ENCODE results near the gene CRTC3.

CRTC3 gene

DNA sequence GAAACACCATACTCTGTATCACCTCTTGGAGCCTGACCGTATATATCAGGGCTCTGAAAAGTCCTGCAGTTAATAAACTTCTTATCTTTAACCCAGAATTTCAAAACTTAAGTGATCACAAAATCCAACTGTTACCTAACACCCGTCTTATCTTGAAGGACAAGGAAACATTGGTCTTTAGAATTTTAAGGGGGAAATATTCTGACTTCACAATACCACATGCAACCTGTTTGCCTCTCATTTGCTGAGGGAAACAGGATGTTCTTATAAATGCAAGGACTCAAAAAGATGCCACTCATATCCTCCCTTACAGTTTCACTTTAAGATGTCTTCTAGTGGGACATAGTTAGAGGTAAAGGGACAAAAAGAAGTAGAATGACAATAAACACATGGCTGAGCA lies 67.9 kb downstream of the CRTC3 start:
- DNase-seq, result no peak

DNA sequence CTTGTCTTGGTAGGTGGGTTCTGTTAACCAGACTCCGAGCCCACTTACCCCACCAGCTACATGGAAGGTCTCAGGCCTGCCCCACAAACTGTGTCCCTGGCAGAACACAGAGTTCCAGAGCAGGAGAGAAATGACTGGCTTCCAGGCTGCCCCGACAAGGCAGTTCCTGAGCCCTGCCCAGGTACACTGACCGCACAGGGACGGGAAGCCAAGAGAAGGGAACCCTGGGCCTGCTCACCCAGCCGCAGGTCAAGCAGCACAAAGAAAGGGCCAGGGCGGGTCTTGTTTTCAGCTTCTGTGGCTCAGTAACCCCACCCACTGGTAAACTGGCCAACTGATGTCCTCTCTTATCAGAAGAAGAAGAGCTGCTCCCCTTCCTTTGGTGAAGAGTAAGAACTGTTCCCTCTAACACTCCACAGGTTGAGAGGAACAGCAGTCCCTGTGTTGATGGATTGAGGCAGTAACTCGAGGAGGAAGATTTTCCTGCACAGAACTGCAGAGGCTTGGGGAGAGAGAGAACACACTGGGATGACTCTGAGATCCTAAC lies 68.4 kb downstream of the CRTC3 start:
- DNase-seq, result no peak

DNA sequence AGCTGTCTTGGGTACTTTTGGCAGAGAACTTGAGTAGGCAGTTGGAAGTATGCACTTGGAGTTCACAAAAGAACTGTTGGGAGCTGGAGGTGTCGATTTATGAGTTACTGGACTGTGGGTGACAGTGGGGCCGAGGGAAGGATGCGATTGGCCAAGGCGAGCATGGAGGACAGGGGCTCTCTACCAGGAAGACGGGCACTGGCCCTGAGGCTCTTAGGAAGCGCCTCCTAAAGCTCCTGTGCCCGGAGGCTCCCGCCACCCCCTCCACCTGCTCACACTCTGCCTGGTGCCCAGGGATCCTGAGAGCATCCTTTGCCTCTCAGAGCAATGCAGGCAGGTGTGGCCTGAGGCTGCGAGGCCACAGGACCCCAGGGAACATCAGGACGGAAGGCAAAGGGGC lies 69.0 kb downstream of the CRTC3 start:
- DNase-seq, result no peak

DNA sequence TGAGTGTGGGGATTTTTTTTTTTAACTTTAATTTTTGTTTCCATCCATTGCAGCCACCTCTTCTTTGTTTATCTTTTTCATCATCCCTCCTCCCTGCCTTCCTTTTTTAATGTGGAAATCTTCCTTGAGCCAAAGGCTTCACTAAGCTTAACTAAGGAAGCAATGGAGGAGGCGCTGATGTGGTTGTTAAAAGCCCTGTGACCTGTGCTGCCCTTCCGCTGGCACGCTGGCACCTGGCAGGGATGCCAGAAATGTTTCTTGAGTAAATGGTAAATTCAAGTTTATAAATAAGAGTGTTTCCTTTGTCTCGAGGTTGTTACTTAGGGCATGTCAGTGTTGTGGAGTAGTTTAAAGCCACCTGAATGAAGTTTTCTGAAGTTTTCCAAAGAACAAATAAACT lies 69.4 kb downstream of the CRTC3 start:
- no peak for DNase-seq

DNA sequence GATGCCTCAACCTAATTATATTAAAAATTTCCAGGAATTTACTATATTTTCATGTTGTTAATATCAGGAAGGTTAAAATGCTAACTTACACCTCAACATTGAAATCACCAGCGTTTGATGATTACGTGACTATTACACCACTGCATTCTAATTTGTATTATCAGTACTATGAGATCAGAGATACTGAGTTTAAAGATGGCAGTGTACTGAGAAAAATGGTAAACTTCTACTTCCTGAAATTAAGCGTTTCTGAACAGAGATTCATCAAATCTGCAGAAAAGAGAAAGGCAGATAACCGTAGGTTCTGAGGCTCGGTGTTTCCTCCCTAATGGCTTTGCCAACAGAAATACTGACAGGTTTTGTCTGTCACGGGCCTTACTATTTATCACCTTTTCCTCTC lies 69.9 kb downstream of the CRTC3 start:
- no peak for DNase-seq

DNA sequence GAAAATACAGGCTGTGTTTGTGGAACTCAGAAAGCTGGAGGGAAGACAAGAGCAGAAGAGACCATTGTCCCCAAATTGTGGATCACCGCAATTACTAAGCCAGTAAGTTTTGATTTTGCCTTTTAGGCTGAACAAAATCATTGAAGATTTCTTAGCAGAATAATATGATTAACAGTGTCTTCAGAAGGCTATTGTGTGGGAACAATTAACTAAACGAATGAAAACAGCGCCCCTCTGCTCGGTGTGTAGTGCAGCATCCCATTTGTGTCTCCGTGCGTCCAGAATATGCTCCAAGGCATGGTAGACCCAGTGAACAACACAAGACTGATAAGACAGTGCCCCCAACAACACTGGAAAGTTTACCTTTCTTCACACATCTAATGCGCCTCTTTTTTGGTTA lies 71.2 kb downstream of the CRTC3 start:
- DNase-seq, result no peak

DNA sequence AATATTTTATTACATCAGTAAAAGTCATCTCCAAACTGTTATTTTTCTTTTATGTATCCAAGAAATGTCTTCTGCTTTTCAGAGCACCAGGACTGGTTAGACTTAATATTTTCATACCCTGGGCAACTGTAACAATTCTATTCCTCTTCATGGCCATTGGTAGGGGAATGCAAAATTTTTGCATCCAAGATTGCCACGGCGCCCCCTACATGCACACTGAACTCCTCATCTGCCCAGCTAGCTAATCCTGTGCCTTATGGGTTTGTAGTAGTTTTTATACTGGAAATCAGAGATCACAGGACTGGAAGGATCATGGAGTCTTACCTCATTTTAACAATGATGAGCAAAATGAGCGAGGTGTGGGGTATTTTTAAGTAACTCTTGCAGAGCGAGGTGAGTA lies 74.2 kb downstream of the CRTC3 start:
- DNase-seq, result no peak

DNA sequence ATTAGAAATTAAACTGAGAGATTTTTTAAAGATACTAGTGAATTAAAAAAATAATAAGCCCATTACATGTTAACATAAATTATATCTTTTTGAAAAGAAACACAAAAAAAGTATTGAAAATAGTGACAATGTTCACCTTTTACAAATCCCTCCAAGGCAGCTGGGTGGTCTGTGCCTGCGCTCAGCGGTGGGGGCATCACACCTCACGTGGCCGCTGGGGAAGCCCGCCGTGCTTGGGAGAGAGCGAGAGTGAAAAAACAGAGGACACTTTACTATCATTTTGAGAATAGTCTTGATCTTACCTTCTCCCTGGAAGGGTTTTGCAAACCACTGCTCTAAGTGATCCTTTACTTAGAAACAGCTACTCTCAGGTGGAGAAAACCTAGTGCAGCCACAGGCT lies 76.9 kb downstream of the CRTC3 start:
- DNase-seq, result no peak

DNA sequence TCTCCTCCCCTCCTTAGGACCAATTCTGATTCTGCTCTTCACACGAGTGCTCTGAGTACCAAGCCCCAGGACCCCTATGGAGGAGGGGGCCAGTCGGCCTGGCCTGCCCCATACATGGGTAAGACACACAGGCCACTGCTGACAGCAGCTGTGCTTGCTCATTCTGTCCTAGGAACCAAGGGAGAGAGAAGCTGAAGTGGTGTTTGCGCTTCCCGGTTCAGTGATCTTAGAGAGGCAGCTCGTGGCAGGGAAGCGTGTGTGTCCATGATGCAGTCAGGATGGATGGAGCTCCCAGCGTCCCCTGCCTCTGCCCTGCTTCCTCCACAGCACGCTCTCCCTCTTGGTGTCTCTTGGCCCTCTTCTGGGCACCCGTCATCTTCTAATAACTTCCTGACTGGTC lies 77.6 kb downstream of the CRTC3 start:
- no peak for DNase-seq

DNA sequence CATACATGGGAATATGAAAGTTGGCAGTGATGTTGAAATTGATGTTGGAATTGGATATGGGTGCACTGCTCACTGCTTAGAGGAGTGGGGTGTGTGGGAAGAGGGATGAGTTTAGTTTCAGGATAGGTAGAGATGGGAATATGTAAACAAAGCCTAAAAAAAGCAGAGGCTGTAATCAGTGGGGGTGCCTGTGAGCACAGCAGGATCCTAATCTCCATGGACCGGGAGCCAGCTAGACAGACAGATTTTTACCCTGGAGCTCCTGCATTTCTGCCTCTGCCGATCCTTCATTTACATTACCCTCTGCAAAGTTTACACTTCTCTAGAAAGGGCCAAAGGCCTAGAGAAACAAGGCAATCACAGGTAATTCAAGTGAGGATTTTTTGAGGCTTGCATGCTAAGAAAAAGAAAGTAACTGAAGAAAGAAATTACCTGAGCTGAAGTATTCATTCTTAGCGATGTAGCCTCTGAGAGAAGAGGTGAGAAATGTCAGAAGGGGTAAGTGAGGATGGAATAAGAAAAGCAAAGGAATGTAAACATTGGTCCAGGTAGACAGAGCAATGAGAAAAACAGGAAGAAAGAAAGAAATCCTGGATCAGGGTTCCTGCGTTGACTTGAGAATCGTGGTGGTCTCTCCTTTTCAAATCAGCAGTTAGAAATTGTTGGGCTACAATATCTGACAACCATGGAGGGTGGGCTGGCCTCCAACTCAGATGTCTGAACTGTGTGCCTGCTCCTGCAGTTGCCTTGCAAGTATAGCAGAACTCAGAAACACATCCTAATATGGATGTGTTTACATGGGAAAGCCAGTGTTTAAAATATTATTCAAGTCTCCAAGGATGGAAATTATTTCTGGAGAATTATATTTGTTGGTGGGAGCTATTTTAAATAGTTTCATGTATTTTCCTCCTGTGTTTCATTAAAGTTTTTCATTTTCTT lies 79.8 kb downstream of the CRTC3 start:
- DNase-seq, result no peak

DNA sequence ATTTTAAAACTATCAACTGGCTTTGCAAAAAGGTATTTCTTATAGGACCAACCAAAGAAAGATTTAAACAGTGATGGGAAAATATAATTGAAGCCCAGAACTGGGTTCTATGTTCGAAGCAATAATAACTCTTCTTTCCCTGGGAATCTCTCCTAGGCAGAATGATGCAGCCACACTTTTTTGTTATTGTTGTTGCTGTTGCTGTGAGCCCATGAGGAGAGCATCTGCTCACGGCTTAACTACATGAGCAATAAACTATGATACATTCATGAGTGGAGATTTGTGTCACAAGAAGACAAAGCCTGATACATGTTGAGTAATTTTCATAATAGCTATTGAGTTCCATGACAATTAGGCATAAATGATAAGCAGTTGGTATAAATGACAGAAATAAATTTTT lies 80.5 kb downstream of the CRTC3 start:
- DNase-seq, result no peak

DNA sequence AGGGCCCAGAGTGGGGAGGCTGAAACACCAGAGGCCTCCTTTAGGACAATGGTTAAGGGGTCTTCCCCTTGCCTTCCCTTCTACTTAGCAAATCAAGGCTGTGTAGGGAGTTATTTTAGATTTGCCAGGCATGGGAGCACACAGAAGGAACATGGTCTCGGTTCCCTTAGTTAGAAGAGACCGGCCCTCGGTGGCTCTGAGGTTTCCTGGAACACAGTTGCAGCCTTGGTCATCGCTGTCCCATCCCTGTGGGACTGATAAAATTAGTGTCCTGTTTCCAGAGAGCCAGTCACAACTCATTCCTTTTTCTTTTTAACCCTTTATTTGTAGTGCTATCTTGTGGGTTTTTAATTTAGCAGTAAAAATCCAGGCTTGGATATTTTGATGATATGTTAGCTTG lies 81.4 kb downstream of the CRTC3 start:
- DNase-seq, result no peak

DNA sequence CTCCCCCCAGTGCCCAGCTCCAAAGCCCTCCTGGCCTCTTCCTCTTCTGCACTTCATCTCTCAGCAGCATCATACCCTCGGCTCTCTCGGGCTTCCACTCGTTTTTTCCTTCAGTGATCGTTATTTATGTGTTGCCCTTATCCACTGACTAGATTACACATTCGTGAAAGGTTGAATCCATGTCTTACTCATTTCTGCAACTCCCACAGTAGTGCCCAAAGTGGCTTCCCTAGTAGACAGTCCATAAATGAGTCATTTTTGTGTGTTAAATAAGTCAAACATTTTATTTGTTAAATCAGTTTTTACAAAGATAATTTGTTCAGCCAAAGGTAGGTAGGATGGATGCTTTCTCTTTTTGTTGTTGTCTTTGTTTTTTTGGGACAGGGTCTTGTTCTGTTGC lies 87.4 kb downstream of the CRTC3 start:
- no peak for DNase-seq

DNA sequence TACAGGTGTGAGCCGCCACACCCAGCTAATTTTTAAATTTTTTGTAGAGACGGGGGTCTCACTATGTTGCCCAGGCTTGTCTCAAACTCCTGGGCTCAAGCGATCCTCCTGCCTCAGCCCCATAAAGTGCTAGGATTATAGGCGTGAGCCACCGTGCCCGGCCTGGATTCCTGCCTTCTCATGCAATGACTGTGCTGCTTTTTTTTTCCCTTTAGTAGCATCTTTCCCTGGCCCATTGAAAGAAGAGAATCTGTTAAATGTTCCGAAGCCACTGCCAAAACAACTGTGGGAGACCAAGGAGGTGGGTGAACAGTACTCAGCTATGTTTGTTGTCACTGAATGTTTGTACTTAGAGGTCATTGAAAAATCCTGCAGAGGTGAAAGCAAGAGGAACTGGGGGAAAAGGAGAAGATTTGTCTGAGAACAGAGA lies 88.0 kb downstream of the CRTC3 start:
- no peak for DNase-seq

DNA sequence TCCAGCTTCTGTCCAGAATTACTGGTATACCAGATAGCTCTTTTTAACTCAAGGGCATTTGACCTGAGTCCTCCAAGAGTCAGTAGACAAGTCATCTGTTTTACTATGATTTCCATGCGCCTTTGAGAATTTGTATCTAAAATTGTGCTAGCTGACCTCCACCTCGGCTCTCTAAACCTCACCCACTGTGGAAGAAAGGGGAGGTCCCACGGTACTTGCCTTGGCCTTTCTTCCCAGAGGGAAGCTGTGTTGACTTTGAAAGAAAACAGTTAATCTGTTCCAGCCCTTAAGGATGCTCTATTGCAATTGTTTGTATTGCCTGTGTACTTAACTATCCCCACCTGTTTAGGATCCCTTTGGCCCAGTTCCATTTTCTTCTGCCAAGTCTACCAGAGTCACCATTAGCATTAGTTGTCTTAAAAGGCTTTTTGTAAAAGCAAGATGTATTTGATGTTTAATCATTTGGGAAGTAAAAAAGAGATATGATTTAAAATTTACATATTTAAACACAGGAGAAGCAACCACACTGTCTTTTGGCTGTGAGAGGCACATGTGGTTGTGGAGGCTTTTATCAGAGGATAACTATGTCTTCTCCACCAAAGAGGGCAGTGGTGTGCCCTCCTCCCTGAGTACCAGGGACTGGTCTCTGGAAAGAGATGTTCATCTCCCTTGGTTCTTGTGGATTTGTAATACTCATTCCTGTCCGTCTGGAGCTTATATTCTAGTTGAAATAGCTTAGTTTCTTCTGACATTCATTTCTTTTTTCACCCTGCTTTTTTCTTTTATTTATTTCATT lies 88.8 kb downstream of the CRTC3 start:
- no peak for DNase-seq

DNA sequence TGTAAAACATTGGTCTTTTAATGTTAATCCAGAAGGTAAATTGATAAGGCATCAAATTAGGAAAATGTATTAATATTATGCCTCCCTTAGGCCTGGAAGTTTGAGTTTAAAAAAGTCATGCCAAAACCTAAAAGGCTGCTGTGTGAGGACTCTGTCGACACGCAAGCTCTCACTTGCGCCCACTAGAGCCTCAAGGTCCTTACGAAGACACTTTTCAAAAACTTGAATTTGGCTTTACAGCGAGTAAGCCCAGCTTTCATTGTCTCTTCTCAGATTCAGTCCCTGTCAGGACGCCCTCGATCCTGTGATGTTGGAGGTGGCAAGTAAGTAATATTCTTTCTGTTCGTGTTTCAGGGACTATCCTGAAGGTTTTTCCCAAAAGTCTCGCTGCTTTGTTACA lies 89.7 kb downstream of the CRTC3 start:
- no peak for DNase-seq

DNA sequence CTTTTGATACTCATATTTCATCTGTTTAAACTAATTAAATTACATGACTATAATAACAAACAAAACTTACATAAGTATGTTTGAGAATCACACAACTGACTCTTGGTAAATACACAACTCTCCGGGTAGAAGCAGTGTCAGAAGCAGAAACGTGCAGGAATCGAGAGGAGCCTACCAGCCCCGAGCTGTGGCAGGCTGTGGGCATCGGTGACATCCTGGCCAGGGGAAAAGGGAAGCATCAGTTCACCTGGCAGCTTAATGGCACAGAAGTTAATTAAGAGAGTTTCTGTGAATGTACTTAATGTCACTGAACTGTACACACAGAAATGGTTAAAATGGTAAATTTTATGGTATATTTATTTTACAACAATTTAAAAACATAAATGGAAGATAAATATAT lies 90.2 kb downstream of the CRTC3 start:
- no peak for DNase-seq

DNA sequence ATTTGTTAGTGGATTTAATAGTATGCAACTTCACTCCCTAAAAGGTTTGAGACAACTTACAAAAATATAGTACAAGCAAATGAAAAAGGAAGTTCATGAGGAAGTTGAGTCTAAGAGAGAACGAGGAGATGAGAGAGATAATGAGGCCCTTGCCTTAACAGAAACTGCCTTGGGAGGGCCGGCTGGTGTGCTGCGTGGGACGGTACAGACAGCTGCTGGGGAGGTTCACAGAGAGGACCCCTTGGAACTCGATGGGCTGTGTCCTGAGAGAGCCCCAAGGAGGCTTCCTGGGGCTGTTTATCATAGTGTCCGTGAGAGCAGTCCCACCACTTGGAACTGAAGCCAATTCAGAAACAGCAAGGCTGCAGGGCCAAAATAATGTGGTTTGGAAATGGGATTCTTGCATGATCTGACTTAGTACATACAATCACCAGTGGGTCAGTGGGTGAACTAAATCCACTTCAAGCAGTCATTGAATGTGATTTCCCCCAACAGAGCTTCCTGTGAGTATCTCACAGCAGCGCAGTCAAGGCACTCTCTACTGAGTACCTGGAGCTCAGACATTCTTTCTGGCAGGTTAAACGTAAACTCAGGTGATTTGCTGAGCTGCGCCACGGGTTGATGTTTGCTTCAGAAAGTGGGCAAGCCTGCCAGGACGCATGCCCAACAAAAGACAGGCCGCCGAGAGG lies 90.8 kb downstream of the CRTC3 start:
- no peak for DNase-seq

DNA sequence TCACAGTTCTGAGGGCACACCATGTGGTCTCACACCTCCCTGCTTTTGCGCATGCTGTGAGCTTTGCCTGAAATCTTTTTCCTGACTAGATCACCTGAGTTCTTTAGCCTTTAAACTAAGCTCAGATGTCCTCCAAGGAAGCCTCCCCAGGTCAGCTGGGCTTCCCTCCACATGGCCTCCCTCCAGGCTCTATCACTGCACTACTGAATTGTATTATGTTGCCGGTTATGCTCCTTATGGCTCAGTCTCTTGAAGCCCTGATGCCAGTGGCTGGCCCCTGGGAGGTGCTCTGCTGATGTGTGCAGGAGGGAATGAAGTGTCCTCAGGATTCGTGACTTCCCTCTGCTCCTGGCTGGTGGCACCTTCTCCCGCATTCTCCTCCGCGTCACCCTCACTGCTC lies 94.1 kb downstream of the CRTC3 start:
- DNase-seq, result no peak

DNA sequence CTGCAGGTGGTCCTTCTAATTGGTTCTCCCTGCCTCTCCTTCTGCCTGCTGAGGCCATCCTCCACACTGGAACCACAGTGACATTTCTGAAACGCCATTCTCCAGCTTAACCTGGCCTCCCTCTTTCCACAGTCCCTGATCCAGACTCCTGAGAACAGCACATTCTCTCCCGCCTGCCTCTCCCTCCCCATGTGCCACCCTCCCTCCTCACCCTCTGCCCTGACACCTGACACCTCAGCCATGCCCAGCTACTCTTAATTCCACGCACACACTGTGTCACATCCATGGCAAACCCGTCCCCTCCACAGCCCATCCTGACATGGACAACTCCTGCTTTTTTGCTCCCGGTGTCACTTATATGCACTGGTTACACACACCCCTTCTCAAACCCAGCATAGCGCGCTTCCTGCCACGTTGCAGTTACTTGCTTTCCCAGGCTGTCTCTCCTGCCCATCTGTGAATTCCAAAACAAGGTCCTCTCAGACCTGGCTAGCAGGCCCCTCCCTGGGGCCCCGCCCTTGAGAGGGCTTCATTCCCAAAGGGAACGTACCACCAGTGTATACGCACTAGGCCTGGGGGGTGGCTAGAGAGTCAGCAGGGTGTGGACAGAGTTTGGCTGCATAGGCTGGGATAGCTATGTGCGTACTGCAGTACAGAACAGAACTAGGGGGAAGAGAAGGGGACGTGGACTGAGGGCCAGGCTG lies 94.7 kb downstream of the CRTC3 start:
- no peak for DNase-seq

DNA sequence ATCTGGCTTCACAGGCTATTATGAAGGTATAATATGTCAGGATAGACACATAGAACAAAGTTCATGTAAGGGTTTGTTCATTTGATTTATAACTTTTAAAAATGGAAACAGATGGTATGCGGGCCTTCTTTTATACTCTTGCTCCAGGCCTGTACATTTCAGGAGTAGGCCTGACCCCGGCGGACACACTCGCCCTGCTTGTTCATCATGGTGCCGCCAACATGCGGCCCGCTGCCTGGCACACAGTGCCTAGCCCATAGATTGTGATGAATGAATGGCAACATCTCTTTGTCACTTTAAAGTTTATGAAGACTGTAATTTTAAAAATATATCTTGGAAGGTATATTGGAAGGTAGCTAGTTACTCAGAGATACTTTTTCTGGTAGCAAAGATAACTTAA lies 95.3 kb downstream of the CRTC3 start:
- no peak for DNase-seq

DNA sequence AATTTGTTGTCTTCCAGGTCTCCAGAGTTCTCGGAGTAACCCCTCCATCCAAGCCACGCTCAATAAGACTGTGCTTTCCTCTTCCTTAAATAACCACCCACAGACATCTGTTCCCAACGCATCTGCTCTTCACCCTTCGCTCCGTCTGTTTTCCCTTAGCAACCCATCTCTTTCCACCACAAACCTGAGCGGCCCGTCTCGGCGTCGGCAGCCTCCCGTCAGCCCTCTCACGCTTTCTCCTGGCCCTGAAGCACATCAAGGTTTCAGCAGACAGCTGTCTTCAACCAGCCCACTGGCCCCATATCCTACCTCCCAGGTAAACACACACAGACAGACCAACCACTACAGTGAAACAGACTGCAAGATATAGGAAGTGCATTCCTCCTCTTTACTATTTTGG lies 99.5 kb downstream of the CRTC3 start:
- DNase-seq, result no peak

DNA sequence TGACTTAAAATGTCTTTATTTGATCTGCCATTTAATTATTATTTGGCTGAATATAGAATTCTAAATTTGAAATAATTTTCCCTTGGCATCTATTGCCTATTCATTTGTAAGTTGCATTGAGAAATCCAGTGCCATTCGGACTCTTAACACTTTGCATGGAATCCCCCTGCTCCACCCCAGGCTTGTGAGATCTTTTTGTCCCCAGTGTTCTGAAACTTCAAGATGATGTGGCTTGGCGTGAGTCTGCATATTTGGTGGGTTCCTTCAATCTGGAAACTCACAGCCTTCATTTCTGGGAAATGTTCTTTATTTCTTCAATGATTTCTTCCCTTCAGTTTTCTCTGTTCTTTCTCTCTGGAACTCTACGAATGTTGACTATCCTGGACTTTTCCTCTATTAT lies 103.6 kb downstream of the CRTC3 start:
- DNase-seq, result no peak
